ENCODE results near the gene KRT23.

KRT23 gene

GRCh38 chr17:40906613-40907012, 30.8 kb downstream of the KRT23 start:
- TF ChIP-seq CTCF (conservative IDR thresholded peaks at IDR 0.05; ENCODE audit: low read depth, low read length): no peak
- DNase-seq (ENCODE audit: low read depth): no peak
- H3K4me3 ChIP-seq (ENCODE audit: low read length): no peak overlapping the region

GRCh38 chr17:40905370-40905769, 32.1 kb downstream of the KRT23 start:
- no peak for DNase-seq (ENCODE audit: low read depth)
- TF ChIP-seq CTCF (conservative IDR thresholded peaks at IDR 0.05; ENCODE audit: low read depth, low read length): no peak
- H3K4me3 ChIP-seq (ENCODE audit: low read length): no peak overlapping the region

GRCh38 chr17:40903129-40903847, 34.2 kb downstream of the KRT23 start:
- TF ChIP-seq CTCF (conservative IDR thresholded peaks at IDR 0.05; ENCODE audit: low read depth, low read length): no peak
- no peak overlapping the region for H3K4me3 ChIP-seq (ENCODE audit: low read length)
- no peak for DNase-seq (ENCODE audit: low read depth)

GRCh38 chr17:40902498-40902897, 34.9 kb downstream of the KRT23 start:
- TF ChIP-seq CTCF (conservative IDR thresholded peaks at IDR 0.05; ENCODE audit: low read depth, low read length): no peak
- no peak overlapping the region for H3K4me3 ChIP-seq (ENCODE audit: low read length)
- DNase-seq (ENCODE audit: low read depth): no peak

GRCh38 chr17:40901981-40902474, 35.4 kb downstream of the KRT23 start:
- no peak for TF ChIP-seq CTCF (conservative IDR thresholded peaks at IDR 0.05; ENCODE audit: low read depth, low read length)
- no peak overlapping the region for H3K4me3 ChIP-seq (ENCODE audit: low read length)
- DNase-seq (ENCODE audit: low read depth): no peak

- no peak for TF ChIP-seq CTCF (conservative IDR thresholded peaks at IDR 0.05; ENCODE audit: low read depth, low read length)
- no peak overlapping the region for H3K4me3 ChIP-seq (ENCODE audit: low read length)
Measured at GRCh38 chr17:40900809-40901356, 36.6 kb downstream of the KRT23 start.

GRCh38 chr17:40896916-40897455, 40.5 kb downstream of the KRT23 start:
- no peak for TF ChIP-seq CTCF (conservative IDR thresholded peaks at IDR 0.05; ENCODE audit: low read depth, low read length)
- no peak overlapping the region for H3K4me3 ChIP-seq (ENCODE audit: low read length)
- DNase-seq (ENCODE audit: low read depth): no peak

More at GRCh38 chr17:40900809-40901356, 36.6 kb downstream of the KRT23 start:
- DNase-seq (ENCODE audit: low read depth): no peak
